DND-41 (cell line): ENCODE measurements around the gene ZNF451.

ENCODE experiments used
- CTCF ChIP-seq: IDR thresholded peaks from 2 replicates; pipeline ENCODE4 v1.5.1; 2012; ENCODE audit warnings: borderline replicate concordance, low read length, moderate library complexity, mild to moderate bottlenecking; ENCODE audit not compliant: poor library complexity, severe bottlenecking; ENCODE audit errors: extremely low read depth
- EZH2 ChIP-seq: IDR thresholded peaks from 3 replicates; pipeline ENCODE4 v1.6.1; 2012; ENCODE audit warnings: borderline replicate concordance, low read depth, mild to moderate bottlenecking, moderate library complexity, low read length, inconsistent platforms; ENCODE audit not compliant: severe bottlenecking

- TF ChIP-seq EZH2 (no peak), CTCF (no peak)
Measured at GRCh38 chr6:57048577-57048976, 41.4 kb upstream of the ZNF451 start.
